Spinal cord (tissue), 10 donors: ENCODE measurements around the gene IFI27L2. TPM values are rescaled to one million over a fixed set of nuclear protein-coding genes. Genes with fewer than 3 reads are reported as not detected.

Experiments used
- DNase-seq, 6 donors: peaks; one replicate each; pipeline versions ENCODE4 v3.0.0 to v3.0.0-alpha.2; 2013 to 2015; ENCODE audit warnings: low spot score in 6 of 6, low read depth in 4 of 6
- H3K27ac ChIP-seq: one replicate; pipeline ENCODE4 v1.5.1; 2013; ENCODE audit warnings: low read depth, low read length, control low read depth
- H3K27me3 ChIP-seq: one replicate; pipeline ENCODE4 v1.6.1; 2013; ENCODE audit warnings: low read length; ENCODE audit not compliant: control insufficient read depth, insufficient read depth
- H3K36me3 ChIP-seq: one replicate; pipeline ENCODE4 v1.6.1; 2013; ENCODE audit warnings: low read length; ENCODE audit not compliant: control insufficient read depth, insufficient read depth
- H3K4me1 ChIP-seq: one replicate; pipeline ENCODE4 v1.6.1; 2013; ENCODE audit warnings: low read length; ENCODE audit not compliant: control insufficient read depth, insufficient read depth
- H3K4me3 ChIP-seq: one replicate; pipeline ENCODE4 v1.5.1; 2013; ENCODE audit warnings: low read depth, low read length, control low read depth
- H3K9me3 ChIP-seq: one replicate; pipeline ENCODE4 v1.6.1; 2013; ENCODE audit warnings: low read length; ENCODE audit not compliant: control insufficient read depth, insufficient read depth
- WGBS: methylation state at CpG from one replicate; pipeline ENCODE4 v1.1.5; 2013; ENCODE audit warnings: missing lambda C conversion rate; ENCODE audit not compliant: insufficient coverage; 5-methylcytosine and 5-hydroxymethylcytosine counted together
- polyA plus RNA-seq, 2 donors: library from polyadenylated mRNA; unstranded; fragments of 120-200 nt; gene quantifications; one replicate each; pipeline ENCODE4 v1.2.1, GENCODE V29; 2013; ENCODE audit not compliant: insufficient read length in 2 of 2
- total RNA-seq, 2 donors: library from RNA; depleted of rRNA in 1 of 2; stranded (reverse); fragments of 120-200 nt in 1 of 2; fragments of >200 nt in 1 of 2; gene quantifications; one replicate each; pipeline versions ENCODE4 v1.2.3 to v1.2.4, GENCODE V29; 2013 to 2014
- donor health status: healthy.

The IFI27L2 gene
- total and polyA plus RNA-seq, 4 donors = 38.4 to 114 (median 103) TPM

DNA sequence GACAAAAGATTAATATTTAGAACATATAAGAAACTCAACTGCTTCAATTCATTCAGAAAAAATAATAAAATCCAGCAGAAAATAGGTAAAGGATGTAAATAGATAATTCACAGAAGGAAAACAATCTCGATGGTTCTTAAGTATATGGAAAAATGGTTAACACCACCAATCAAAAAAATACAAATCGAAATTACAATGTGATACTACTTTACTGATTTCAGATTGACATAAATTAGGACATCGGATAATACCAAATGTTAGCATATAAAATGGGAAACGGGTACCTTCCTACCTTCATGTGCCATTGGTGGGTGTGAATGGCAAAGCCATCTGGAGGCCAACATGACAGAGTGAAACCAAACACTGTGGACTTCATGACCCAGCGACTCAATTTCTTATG lies 43.1 kb upstream of the IFI27L2 start:
- H3K9me3 ChIP-seq = no peaks in the 10 kb centered on the region
- no peak for DNase-seq
- peaks cover 15% of the 10 kb centered on the region for H3K4me1 ChIP-seq
- H3K27ac ChIP-seq = no peak overlapping the region
- no peaks in the 10 kb centered on the region for H3K36me3 ChIP-seq
- H3K27me3 ChIP-seq = peaks cover 10% of the 10 kb centered on the region
- H3K4me3 ChIP-seq = no peak overlapping the region
- 83% methylated on average over 1 of the region's 5 CpGs for WGBS

DNA sequence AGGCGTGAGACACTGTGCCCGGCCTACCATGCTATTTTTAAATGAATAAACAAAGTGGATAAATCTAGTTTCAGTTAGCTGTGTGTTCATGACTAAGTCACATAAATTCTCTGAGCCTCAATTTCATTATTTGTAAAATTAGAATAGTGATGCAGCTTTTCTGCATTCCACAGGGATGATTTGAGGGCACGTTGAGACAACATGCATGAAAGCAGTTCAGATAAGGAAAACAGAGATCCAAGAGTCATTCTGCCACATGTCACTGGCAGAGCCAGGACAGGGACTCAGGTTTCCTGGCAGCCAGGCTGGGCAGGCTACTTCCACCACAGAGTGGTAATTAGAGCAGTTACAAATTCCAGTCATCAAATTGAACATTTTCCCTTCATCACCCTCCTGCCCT lies 41.8 kb upstream of the IFI27L2 start:
- no peak for DNase-seq
- Histone ChIP-seq H3K27ac (no peak overlapping the region), H3K36me3 (no peaks in the 10 kb centered on the region), H3K4me1 (peaks cover 15% of the 10 kb centered on the region), H3K4me3 (no peak overlapping the region), H3K9me3 (no peaks in the 10 kb centered on the region), H3K27me3 (peaks cover 10% of the 10 kb centered on the region)
- WGBS = 57% methylated on average over 1 of the region's 3 CpGs

DNA sequence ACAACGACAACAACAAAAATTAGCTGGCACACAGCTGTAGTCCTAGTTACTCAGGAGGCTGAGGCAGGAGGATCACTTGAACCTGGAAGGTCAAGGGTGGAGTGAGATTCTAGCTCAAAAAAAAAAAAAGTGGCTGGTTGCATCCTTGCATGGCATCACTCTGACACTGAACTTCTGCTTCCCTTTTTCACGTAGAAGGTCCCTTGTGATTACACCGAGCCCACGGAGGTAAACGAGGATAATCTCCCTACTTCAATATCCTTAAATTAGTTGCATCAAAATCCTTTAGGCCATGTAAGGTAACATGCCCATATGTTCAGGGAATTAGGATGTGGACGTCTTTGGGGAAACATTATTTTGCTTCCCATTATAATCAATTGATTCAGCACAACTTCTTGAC lies 40.7 kb upstream of the IFI27L2 start:
- no peaks in the 10 kb centered on the region for H3K9me3 ChIP-seq
- no peak overlapping the region for H3K4me3 ChIP-seq
- no peaks in the 10 kb centered on the region for H3K36me3 ChIP-seq
- 93% methylated on average over 3 of the region's 6 CpGs for WGBS
- peaks cover 3% of the 10 kb centered on the region for H3K27me3 ChIP-seq
- peaks cover 20% of the 10 kb centered on the region for H3K4me1 ChIP-seq
- no peak for DNase-seq
- H3K27ac ChIP-seq = no peak overlapping the region

DNA sequence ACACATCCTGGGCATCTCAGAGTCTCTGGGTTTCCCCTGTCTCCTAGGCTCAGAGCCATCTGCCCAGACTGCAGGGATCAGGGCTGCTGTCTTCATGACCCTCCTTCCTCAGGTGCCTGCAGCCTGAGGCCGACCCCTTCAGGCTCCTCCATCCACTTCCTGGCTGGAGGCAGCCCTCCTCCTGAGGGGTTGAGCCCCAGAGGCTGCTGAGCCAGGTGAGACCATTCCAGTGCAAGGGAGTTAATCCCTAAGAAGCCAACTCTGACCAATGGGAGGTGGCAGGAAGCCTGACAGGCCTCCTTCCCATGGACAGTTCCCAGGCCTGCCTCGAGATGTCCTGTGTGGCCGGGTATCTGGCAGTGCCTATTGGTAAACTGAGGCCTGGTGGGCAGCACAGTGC lies 36.3 kb upstream of the IFI27L2 start:
- H3K4me1 ChIP-seq = peaks cover 22% of the 10 kb centered on the region
- no peak overlapping the region for H3K4me3 ChIP-seq
- H3K9me3 ChIP-seq = no peaks in the 10 kb centered on the region
- 77% methylated on average over 3 of the region's 3 CpGs for WGBS
- H3K27ac ChIP-seq = no peak overlapping the region
- no peak for DNase-seq
- no peaks in the 10 kb centered on the region for H3K36me3 ChIP-seq
- no peaks in the 10 kb centered on the region for H3K27me3 ChIP-seq

DNA sequence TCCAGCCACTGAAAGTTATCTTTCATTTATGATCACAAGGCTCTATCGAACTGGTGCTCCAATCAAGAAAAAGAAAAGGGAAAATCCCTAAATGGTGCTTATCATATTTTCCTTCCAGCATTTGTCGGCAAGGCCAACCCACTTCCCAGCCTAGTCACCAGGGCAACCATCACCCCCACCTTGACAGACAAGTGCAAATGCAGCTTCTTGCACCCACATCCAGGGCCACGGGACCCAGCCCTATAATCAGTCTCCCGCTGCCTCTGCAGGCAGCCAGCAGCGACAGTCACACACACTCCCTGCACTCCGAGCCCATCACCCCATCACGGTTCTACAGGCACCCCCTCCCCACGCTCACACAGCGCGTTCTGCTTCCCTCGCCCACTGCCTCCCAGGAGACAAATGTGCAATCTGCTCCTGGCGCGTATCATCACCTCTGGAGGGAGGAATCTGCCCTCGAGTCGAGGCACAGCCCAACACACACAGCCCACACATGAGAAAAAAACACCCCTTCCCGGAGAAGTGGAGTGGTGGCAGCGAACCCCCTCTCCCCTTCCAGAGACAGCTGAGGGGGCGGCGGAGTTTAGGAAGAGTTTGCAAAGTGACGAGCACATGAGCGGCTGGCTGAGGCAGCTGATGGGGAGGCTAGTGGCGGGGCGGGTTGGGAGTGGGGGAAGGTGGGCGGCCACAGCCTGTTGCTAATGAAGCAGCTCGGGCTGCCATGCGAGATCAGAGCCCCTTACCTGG lies 35.5 kb upstream of the IFI27L2 start:
- 9% methylated on average over 21 of the region's 26 CpGs for WGBS
- no peaks in the 10 kb centered on the region for H3K9me3 ChIP-seq
- no peak overlapping the region for H3K4me3 ChIP-seq
- peaks cover 22% of the 10 kb centered on the region for H3K4me1 ChIP-seq
- peak in 2 of 6 donors; percentile 35 to 82 for DNase-seq
- H3K36me3 ChIP-seq = no peaks in the 10 kb centered on the region
- no peaks in the 10 kb centered on the region for H3K27me3 ChIP-seq
- H3K27ac ChIP-seq = no peak overlapping the region

DNA sequence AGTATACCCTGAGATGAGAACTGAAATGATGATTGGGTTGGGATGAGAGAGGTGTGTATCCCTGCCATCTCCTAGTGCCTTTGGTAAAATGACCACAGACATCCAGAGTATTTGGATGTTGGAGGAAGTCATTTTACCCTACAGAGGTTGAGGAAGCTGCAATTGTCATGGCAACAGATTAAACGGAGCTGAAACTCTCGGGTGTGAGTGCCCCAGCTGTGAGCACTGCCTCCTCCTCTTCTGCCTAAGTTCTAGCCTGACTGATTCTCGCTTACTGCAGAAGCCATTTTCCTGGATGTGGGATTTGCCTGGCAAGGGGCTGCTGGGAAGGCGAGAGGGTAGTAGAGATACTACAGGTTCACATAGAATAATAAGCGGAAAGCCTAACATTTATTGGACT lies 34.4 kb upstream of the IFI27L2 start:
- peak in 1 of 6 donors; percentile 78 for DNase-seq

DNA sequence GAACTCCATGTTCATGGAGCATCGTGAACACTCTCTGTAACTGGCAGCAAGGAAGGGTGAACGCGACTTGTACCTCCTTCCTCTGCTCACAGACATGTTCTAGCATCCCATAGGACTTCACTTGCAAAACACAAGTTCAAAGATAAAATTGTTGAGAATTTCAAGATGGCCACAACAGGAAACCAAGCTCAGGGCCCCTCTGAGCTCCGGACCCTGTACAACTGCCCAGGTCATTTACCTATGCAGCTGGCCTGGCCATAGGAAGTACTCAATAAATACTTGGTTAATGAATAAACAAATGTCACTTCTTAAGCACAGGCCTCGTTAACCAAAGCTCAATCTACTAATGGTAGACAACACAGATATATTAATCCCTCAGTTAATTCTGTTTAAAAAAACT lies 33.1 kb upstream of the IFI27L2 start:
- WGBS = 100% methylated on average over 1 of the region's 5 CpGs
- Histone ChIP-seq H3K9me3 (no peaks in the 10 kb centered on the region), H3K4me1 (peaks cover 22% of the 10 kb centered on the region), H3K36me3 (no peaks in the 10 kb centered on the region), H3K27me3 (no peaks in the 10 kb centered on the region), H3K4me3 (no peak overlapping the region), H3K27ac (no peak overlapping the region)
- no peak for DNase-seq

More for the DNA sequence above, 34.4 kb upstream of the IFI27L2 start:
- WGBS = 33% methylated on average over 3 of the region's 5 CpGs
- peaks cover 22% of the 10 kb centered on the region for H3K4me1 ChIP-seq
- H3K4me3 ChIP-seq = no peak overlapping the region
- H3K36me3 ChIP-seq = no peaks in the 10 kb centered on the region
- H3K27me3 ChIP-seq = no peaks in the 10 kb centered on the region
- no peaks in the 10 kb centered on the region for H3K9me3 ChIP-seq
- no peak overlapping the region for H3K27ac ChIP-seq

DNA sequence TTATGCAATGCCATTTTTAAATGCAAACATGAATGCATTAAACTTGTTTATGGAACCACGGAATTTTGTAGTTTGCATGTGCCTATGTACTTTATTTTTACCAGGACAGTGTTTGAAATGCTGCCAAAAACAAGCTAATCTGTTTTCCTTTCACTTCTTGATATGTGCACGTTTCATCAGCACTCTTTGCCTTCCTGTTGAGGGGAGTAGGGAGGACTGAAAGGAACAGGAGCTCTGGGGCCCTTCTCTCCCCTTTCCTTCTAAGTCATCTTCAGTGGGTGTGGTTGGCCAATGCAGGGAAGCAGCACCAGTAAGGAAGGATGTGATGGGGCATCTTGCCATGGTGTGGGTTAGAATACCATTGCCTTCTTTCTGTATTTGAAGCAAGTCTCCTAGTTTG lies 32.6 kb upstream of the IFI27L2 start:
- WGBS = no CpG with 5 or more reads among the region's 2 CpGs

DNA sequence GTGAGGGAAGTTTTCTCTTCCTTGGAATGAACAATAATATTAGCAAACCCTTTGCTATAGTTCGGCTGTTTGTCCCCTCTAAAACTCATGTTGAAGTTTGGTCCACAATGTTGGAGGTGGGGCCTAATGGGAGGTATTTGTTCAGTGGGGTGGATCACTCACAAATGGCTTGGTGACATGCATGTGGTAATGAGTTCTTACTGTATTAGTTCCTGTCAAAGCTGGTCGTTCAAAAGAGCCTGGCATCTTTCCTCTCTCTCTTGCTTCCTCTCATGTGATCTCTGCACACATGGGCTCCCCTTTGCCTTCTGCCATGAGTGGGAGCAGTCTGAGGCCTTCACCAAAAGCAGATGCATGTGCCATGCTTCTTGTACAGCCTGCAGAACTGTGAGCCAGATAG lies 31.7 kb upstream of the IFI27L2 start:
- DNase-seq = no peak
- no peak overlapping the region for H3K27ac ChIP-seq
- WGBS = 50% methylated on average over 1 of the region's 2 CpGs
- no peaks in the 10 kb centered on the region for H3K9me3 ChIP-seq
- no peaks in the 10 kb centered on the region for H3K36me3 ChIP-seq
- no peak overlapping the region for H3K4me3 ChIP-seq
- H3K27me3 ChIP-seq = no peaks in the 10 kb centered on the region
- H3K4me1 ChIP-seq = peaks cover 22% of the 10 kb centered on the region

More for the DNA sequence above, 32.6 kb upstream of the IFI27L2 start:
- H3K9me3 ChIP-seq = no peaks in the 10 kb centered on the region
- no peak for DNase-seq
- H3K36me3 ChIP-seq = no peaks in the 10 kb centered on the region
- H3K27ac ChIP-seq = no peak overlapping the region
- no peak overlapping the region for H3K4me3 ChIP-seq
- H3K4me1 ChIP-seq = peaks cover 22% of the 10 kb centered on the region
- H3K27me3 ChIP-seq = no peaks in the 10 kb centered on the region

DNA sequence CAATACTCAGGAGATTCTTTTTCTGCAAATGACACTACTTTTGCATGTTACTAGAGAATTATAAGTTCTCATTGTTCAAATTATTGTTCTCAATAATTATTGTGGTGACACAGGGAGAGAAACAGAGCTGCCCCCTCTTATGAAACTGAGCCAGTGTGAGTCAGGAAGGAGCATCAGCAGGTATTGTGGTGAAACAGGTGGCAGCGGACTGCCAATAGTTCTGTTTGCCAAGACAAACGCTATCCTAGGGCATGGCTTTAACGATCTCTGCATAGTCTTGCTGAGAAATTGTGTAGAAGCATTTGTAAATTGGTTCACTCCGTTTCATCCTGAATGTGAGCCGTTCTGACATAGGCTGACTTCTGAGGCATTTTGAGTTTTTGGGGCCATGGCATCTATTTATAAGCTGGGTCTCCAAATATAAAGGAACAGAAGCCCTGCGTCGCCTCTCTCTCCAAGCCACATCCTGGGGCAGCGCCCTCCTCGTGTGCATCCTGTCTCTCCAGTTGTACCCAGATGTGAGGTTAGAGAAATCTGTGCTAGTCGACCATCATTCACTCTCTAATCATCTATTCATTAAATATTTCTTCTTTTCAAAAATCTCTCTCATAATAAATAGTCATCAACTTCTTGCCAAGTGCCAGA lies 29.0 kb upstream of the IFI27L2 start:
- Histone ChIP-seq H3K36me3 (no peaks in the 10 kb centered on the region), H3K9me3 (no peaks in the 10 kb centered on the region), H3K4me1 (no peaks in the 10 kb centered on the region), H3K4me3 (no peak overlapping the region), H3K27ac (no peak overlapping the region), H3K27me3 (no peaks in the 10 kb centered on the region)
- WGBS = 77% methylated on average over 5 of the region's 10 CpGs
- no peak for DNase-seq
